A673 (cell line): ENCODE results near the gene ANAPC16. TPM values are rescaled to one million over a fixed set of nuclear protein-coding genes. Genes with fewer than 3 reads are reported as not detected.
"Not testable (repeated sequence)": the region's sequence is repeated elsewhere in the genome, so short reads cannot be mapped to it uniquely, and the experiment has no call there.

Experiments
- BruUV-seq: library from RNA; stranded (reverse); fragments of 400-500 nt; replicated peaks from 2 replicates; lab custom pipeline; 2021; lab: Mats Ljungman, UMichigan
- CTCF ChIA-PET: fragments of 300-600 bp; sonication (Branson Sonifier 250); formaldehyde crosslinking; loops from one replicate; lab custom pipeline; 2022; ENCODE audit warnings: antibody characterized with exemption; lab: Charles Lee
- POLR2A ChIA-PET: fragments of 300-600 bp; sonication (Branson Sonifier 250); formaldehyde crosslinking; loops from one replicate; lab custom pipeline; 2022; ENCODE audit warnings: antibody characterized with exemption; ENCODE audit not compliant: low non-redundant PET; lab: Charles Lee
- DNase-seq: peaks from one replicate; pipeline ENCODE4 v3.0.0-alpha.2; 2015; ENCODE audit warnings: low spot score
- H3K27ac ChIP-seq: fragments of 200-600 bp; sonication (generic); 2 replicates; pipeline ENCODE4 v1.5.1; 2016; ENCODE audit warnings: mixed run types, low read depth, mild to moderate bottlenecking, mixed read lengths, antibody characterized with exemption, low read length; ENCODE audit not compliant: poor library complexity, severe bottlenecking
- H3K27me3 ChIP-seq: fragments of 200-600 bp; sonication (generic); replicated peaks from 2 replicates; pipeline ENCODE4 v1.6.1; 2017; ENCODE audit warnings: mixed run types, low read depth, mild to moderate bottlenecking, mixed read lengths, antibody characterized with exemption, low read length; ENCODE audit not compliant: insufficient read depth, poor library complexity
- H3K36me3 ChIP-seq: fragments of 200-600 bp; sonication (generic); 2 replicates; pipeline ENCODE4 v1.6.1; 2016; ENCODE audit warnings: mixed run types, mild to moderate bottlenecking, mixed read lengths, antibody characterized with exemption, low read length; ENCODE audit not compliant: insufficient read depth, poor library complexity, severe bottlenecking
- H3K4me1 ChIP-seq: fragments of 200-600 bp; sonication (generic); 2 replicates; pipeline ENCODE4 v1.6.1; 2017; ENCODE audit warnings: mixed run types, mild to moderate bottlenecking, mixed read lengths, antibody characterized with exemption, low read length; ENCODE audit not compliant: insufficient read depth, poor library complexity, severe bottlenecking
- H3K4me3 ChIP-seq: fragments of 200-600 bp; sonication (generic); 2 replicates; pipeline ENCODE4 v1.5.1; 2016; ENCODE audit warnings: low read depth, mixed run types, mild to moderate bottlenecking, mixed read lengths, low read length; ENCODE audit not compliant: poor library complexity, severe bottlenecking
- H3K9me3 ChIP-seq: fragments of 200-600 bp; sonication (generic); 2 replicates; pipeline ENCODE4 v1.6.1; 2016; ENCODE audit warnings: mixed run types, low read depth, mild to moderate bottlenecking, mixed read lengths, antibody characterized with exemption, low read length; ENCODE audit not compliant: poor library complexity, severe bottlenecking
- EZH2 ChIP-seq: fragments of 200-600 bp; sonication (generic); IDR thresholded peaks from 2 replicates; pipeline ENCODE4 v1.6.1; 2017; ENCODE audit warnings: borderline replicate concordance, low read depth, mild to moderate bottlenecking, mixed read lengths, antibody characterized with exemption, low read length; ENCODE audit not compliant: poor library complexity, severe bottlenecking
- intact Hi-C: fragments of 100-400 bp; cut with micrococcal nuclease; formaldehyde crosslinking; loops from one replicate; pipeline ENCODE4 v1.10.0; 2022; ENCODE audit not compliant: unreplicated experiment
- total RNA-seq: library from RNA; stranded (reverse); gene quantifications from 2 replicates; pipeline ENCODE4 v1.2.3, GENCODE V29; 2021
- TF ChIP-seq, protein P1 (sequence below): fragments of 300-800, 200-600 bp; sonication (generic); conservative IDR thresholded peaks from 2 replicates; pipeline ENCODE4 v1.5.1; 2017; ENCODE audit warnings: low read depth, mild to moderate bottlenecking, antibody characterized with exemption, low read length, moderate library complexity, mixed read lengths

ANAPC16 gene
- total RNA-seq, 1 experiment from 2014 or later = 57.6 TPM

GRCh38 chr10:72278668-72279393 is 63.0 kb downstream of the ANAPC16 start:
- no TSS peak for BruUV-seq
- POLR2A ChIA-PET = no interaction called here
- Histone ChIP-seq H3K27ac (no peak overlapping the region), H3K27me3 (no peaks in the 10 kb centered on the region), H3K9me3 (no peaks in the 10 kb centered on the region), H3K4me3 (no peak overlapping the region), H3K4me1 (peaks cover 23% of the 10 kb centered on the region), H3K36me3 (peaks cover 18% of the 10 kb centered on the region)
- TF ChIP-seq, protein P1, sequence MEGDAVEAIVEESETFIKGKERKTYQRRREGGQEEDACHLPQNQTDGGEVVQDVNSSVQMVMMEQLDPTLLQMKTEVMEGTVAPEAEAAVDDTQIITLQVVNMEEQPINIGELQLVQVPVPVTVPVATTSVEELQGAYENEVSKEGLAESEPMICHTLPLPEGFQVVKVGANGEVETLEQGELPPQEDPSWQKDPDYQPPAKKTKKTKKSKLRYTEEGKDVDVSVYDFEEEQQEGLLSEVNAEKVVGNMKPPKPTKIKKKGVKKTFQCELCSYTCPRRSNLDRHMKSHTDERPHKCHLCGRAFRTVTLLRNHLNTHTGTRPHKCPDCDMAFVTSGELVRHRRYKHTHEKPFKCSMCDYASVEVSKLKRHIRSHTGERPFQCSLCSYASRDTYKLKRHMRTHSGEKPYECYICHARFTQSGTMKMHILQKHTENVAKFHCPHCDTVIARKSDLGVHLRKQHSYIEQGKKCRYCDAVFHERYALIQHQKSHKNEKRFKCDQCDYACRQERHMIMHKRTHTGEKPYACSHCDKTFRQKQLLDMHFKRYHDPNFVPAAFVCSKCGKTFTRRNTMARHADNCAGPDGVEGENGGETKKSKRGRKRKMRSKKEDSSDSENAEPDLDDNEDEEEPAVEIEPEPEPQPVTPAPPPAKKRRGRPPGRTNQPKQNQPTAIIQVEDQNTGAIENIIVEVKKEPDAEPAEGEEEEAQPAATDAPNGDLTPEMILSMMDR = 0 out of 2 replicates have a peak, but pooled peaks have one; percentile 31
- no peak for TF ChIP-seq EZH2
- no peak for DNase-seq
- CTCF ChIA-PET = no interaction called here
- intact Hi-C loops = no loop called here

- Histone ChIP-seq H3K4me1 (peaks cover 23% of the 10 kb centered on the region), H3K36me3 (peaks cover 18% of the 10 kb centered on the region)
- BruUV-seq, intact Hi-C loops, POLR2A ChIA-PET, H3K4me3 ChIP-seq, H3K27me3 ChIP-seq, H3K27ac ChIP-seq, CTCF ChIA-PET, H3K9me3 ChIP-seq, DNase-seq: not testable (repeated sequence)
Measured at GRCh38 chr10:72279587-72279986, 63.8 kb downstream of the ANAPC16 start.

DNA sequence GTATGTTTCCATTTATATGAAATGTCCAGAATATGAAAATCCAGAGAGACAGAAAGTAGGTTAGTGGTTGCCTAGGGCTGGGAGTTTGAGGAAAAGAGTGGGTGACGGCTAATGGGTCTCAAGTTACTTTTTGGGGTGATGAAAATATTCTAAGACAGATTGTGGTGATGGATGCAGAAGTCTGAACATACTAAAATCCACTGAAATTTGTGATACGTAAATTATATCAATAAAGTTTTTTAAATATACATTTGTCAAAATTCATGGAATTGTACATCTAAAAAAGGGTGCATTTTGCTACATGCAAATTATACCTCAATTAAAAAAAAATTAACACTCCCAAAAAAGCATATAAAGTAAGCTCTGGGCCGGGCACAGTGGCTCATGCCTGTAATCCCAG is 67.3 kb downstream of the ANAPC16 start:
- intact Hi-C loops = no loop called here
- H3K9me3 ChIP-seq = no peaks in the 10 kb centered on the region
- DNase-seq = no peak
- no TSS peak for BruUV-seq
- H3K27me3 ChIP-seq = no peaks in the 10 kb centered on the region
- ChIA-PET CTCF (interaction anchor here (0.6 kb wide), 1 partner anchor 27 kb away, joined by 6 read pairs; no protein-coding TSS in a partner anchor), POLR2A (interaction anchor here (0.7 kb wide), 1 partner anchor 26 kb away, joined by 4 read pairs; no protein-coding TSS in a partner anchor)
- H3K4me3 ChIP-seq = no peak overlapping the region
- H3K27ac ChIP-seq = no peak overlapping the region
- no peaks in the 10 kb centered on the region for H3K36me3 ChIP-seq
- no peak for TF ChIP-seq EZH2
- TF ChIP-seq, protein P1 = no peak
- no peaks in the 10 kb centered on the region for H3K4me1 ChIP-seq

Other genes starting within 250 kb of the ANAPC16 start
- 0.11 and 0.32 TPM in 2 replicates for gene SPOCK2, start 127.5 kb upstream of the ANAPC16 start, total RNA-seq
- 40.2 and 43.1 TPM in 2 replicates for gene ASCC1, start 264 bp downstream of the ANAPC16 start, total RNA-seq
- gene DDIT4, start 57.9 kb downstream of the ANAPC16 start, total RNA-seq = 20.7 and 39.6 TPM in 2 replicates
- gene DNAJB12, start 138.9 kb downstream of the ANAPC16 start, total RNA-seq = 29.5 and 31.2 TPM in 2 replicates